Keratinocyte (primary cell): ENCODE results near the gene RPP30. TPM values are rescaled to one million over a fixed set of nuclear protein-coding genes. Genes with fewer than 3 reads are reported as not detected.

Source experiments
- DNase-seq: peaks from one replicate; pipeline ENCODE4 v3.0.0-alpha.2; 2011; ENCODE audit warnings: low read depth, missing footprints, low spot score
- FAIRE-seq: peaks from 2 replicates; lab custom pipeline; 2011; peaks lifted over from hg19 to GRCh38; lab: Jason Lieb, UNC
- H2AFZ ChIP-seq: 2 replicates; pipeline ENCODE4 v1.6.0; 2012; ENCODE audit warnings: low read length, control low read depth, inconsistent platforms; ENCODE audit not compliant: control insufficient read depth
- H3K27ac ChIP-seq: 2 replicates; pipeline ENCODE4 v1.5.1; 2011; ENCODE audit warnings: low read length; ENCODE audit not compliant: control insufficient read depth, insufficient read depth
- H3K27me3 ChIP-seq: 3 replicates; pipeline ENCODE4 v1.6.0; 2011; ENCODE audit warnings: low read length; ENCODE audit not compliant: control insufficient read depth, insufficient read depth; ENCODE audit errors: extremely low read depth
- H3K36me3 ChIP-seq, 2 experiments: 2 replicates in 1 of 2; 3 replicates in 1 of 2; pipeline ENCODE4 v1.5.1; 2011; ENCODE audit warnings: low read length in 2 of 2, mild to moderate bottlenecking in 1 of 2; ENCODE audit not compliant: control insufficient read depth in 2 of 2, insufficient read depth in 2 of 2; ENCODE audit errors: extremely low read depth in 1 of 2
- H3K4me1 ChIP-seq: 3 replicates; pipeline ENCODE4 v1.5.1; 2011; ENCODE audit warnings: low read length; ENCODE audit not compliant: control insufficient read depth, insufficient read depth; ENCODE audit errors: extremely low read depth
- H3K4me2 ChIP-seq: 3 replicates; pipeline ENCODE4 v1.6.0; 2011; ENCODE audit warnings: low read depth, low read length; ENCODE audit not compliant: control insufficient read depth, insufficient read depth; ENCODE audit errors: extremely low read depth
- H3K4me3 ChIP-seq, 3 experiments: fragments of 200-600 bp in 1 of 3; sonication (generic) in 1 of 3; 2 replicates in 2 of 3; 3 replicates in 1 of 3; pipeline ENCODE4 v1.5.1; 2011 to 2016; ENCODE audit warnings: low read length in 3 of 3, mild to moderate bottlenecking in 3 of 3, control low read depth in 2 of 3, inconsistent platforms in 1 of 3, low read depth in 1 of 3, mixed read lengths in 1 of 3, mixed run types in 1 of 3, moderate library complexity in 1 of 3; ENCODE audit not compliant: control insufficient read depth in 2 of 3, insufficient read depth in 2 of 3; ENCODE audit errors: extremely low read depth in 1 of 3
- H3K79me2 ChIP-seq: 2 replicates; pipeline ENCODE4 v1.6.0; 2012; ENCODE audit warnings: low read length; ENCODE audit not compliant: control insufficient read depth, insufficient read depth
- H3K9ac ChIP-seq: 3 replicates; pipeline ENCODE4 v1.6.0; 2011; ENCODE audit warnings: low read length; ENCODE audit not compliant: control insufficient read depth, insufficient read depth; ENCODE audit errors: extremely low read depth
- H3K9me1 ChIP-seq: 3 replicates; pipeline ENCODE4 v1.6.0; 2011; ENCODE audit warnings: low read length; ENCODE audit not compliant: control insufficient read depth, insufficient read depth; ENCODE audit errors: extremely low read depth
- H3K9me3 ChIP-seq: 2 replicates; pipeline ENCODE4 v1.5.1; 2012; ENCODE audit warnings: low read depth, low read length; ENCODE audit not compliant: control insufficient read depth
- H4K20me1 ChIP-seq: 3 replicates; pipeline ENCODE4 v1.6.0; 2011; ENCODE audit warnings: low read length; ENCODE audit not compliant: control insufficient read depth, insufficient read depth; ENCODE audit errors: extremely low read depth
- CTCF ChIP-seq, 3 experiments: IDR thresholded peaks in 1 of 3; conservative IDR thresholded peaks in 1 of 3; optimal IDR thresholded peaks in 1 of 3; 2 replicates in 2 of 3; 3 replicates in 1 of 3; pipeline versions ENCODE3 to v1.5.1; 2011; ENCODE audit warnings: low read length in 3 of 3, mild to moderate bottlenecking in 3 of 3, moderate library complexity in 2 of 3, control low read depth in 1 of 3, inconsistent platforms in 1 of 3; ENCODE audit not compliant: insufficient read depth in 2 of 3; ENCODE audit errors: extremely low read depth in 1 of 3
- EZH2 ChIP-seq: IDR thresholded peaks from one replicate; pipeline ENCODE4 v1.6.1; 2012; ENCODE audit warnings: inconsistent platforms, mild to moderate bottlenecking, low read length, moderate library complexity
- dilution Hi-C: fragments of 300-500 bp; cut with MboI; formaldehyde crosslinking; loops from one replicate; pipeline ENCODE4 v1.7.0; 2020; ENCODE audit warnings: low sequenced_read_pairs; ENCODE audit not compliant: extremely low pct_ligation_motif_present
- polyA plus RNA-seq, 5 experiments: library from polyadenylated mRNA; depleted of rRNA in 3 of 5; stranded (reverse) in 3 of 5; stranded (forward) in 1 of 5; unstranded in 1 of 5; fragments of >200 nt; gene quantifications; 1 replicate in 1 of 5; 2 replicates in 3 of 5; 3 replicates in 1 of 5; pipeline versions ENCODE4 v1.2.1 to v1.2.3, GENCODE V29; 2011 to 2012; ENCODE audit warnings: missing spikeins in 2 of 5, low read depth in 1 of 5, low replicate concordance in 1 of 5

The RPP30 gene
- polyA plus RNA-seq, 1 donor (not counting 4 experiments of a cell fraction or from before 2014, with no cell fraction given) = 48.6 TPM

- FAIRE-seq (no peak), DNase-seq (no peak)
- dilution Hi-C loops = loop anchor here (25.0 kb wide), 1 partner anchor 373 kb away; no protein-coding TSS in a partner anchor
- Histone ChIP-seq H3K4me1 (no peaks in the 10 kb centered on the region), H3K4me2 (no peak overlapping the region), H3K27me3 (no peaks in the 10 kb centered on the region), H3K9ac (no peak overlapping the region), H3K36me3 (peaks cover 17 to 24% of the 10 kb centered on the region in 2 experiments), H3K4me3 (no peak overlapping the region), H3K9me3 (no peaks in the 10 kb centered on the region), H4K20me1 (no peaks in the 10 kb centered on the region), H3K27ac (no peak overlapping the region), H3K9me1 (no peaks in the 10 kb centered on the region), H2AFZ (no peak overlapping the region), H3K79me2 (no peaks in the 10 kb centered on the region)
- TF ChIP-seq EZH2 (no peak), CTCF (optimal IDR thresholded peaks at IDR 0.05 in 1 of 3, IDR thresholded peaks at IDR 0.05 in 1 of 3, conservative IDR thresholded peaks at IDR 0.05 in 1 of 3; ENCODE audit: extremely low read depth in 1 of 3, insufficient read depth in 2 of 3, low read length in 3 of 3) (no peak)
Measured at GRCh38 chr10:90889636-90890035, 17.9 kb downstream of the RPP30 start.

GRCh38 chr10:90890347-90890746, 18.6 kb downstream of the RPP30 start:
- Histone ChIP-seq H3K36me3 (peaks cover 17 to 29% of the 10 kb centered on the region in 2 experiments), H3K79me2 (no peaks in the 10 kb centered on the region), H3K4me2 (no peak overlapping the region), H3K27me3 (no peaks in the 10 kb centered on the region), H4K20me1 (no peaks in the 10 kb centered on the region), H3K4me1 (no peaks in the 10 kb centered on the region), H3K27ac (no peak overlapping the region), H3K9me3 (no peaks in the 10 kb centered on the region), H2AFZ (no peak overlapping the region), H3K9me1 (no peaks in the 10 kb centered on the region), H3K4me3 (no peak overlapping the region), H3K9ac (no peak overlapping the region)
- FAIRE-seq = no peak
- no peak for TF ChIP-seq CTCF (optimal IDR thresholded peaks at IDR 0.05 in 1 of 3, IDR thresholded peaks at IDR 0.05 in 1 of 3, conservative IDR thresholded peaks at IDR 0.05 in 1 of 3; ENCODE audit: extremely low read depth in 1 of 3, insufficient read depth in 2 of 3, low read length in 3 of 3)
- no peak for TF ChIP-seq EZH2
- no peak for DNase-seq
- dilution Hi-C loops = loop anchor here (25.0 kb wide), 1 partner anchor 372 kb away; no protein-coding TSS in a partner anchor
